Right atrium auricular region (tissue), 2 donors: ENCODE measurements around the gene LTBP1. TPM values are rescaled to one million over a fixed set of nuclear protein-coding genes. Genes with fewer than 3 reads are reported as not detected.
"Not testable (repeated sequence)": the region's sequence is repeated elsewhere in the genome, so short reads cannot be mapped to it uniquely, and the experiment has no call there.

Source experiments
- DNase-seq: peaks from one replicate; pipeline ENCODE4 v3.0.0-alpha.2; 2019; ENCODE audit warnings: low spot score
- H3K27ac ChIP-seq, 2 donors: fragments of 200-600 bp; sonication (generic); 1 replicate in 1 of 2; 2 replicates in 1 of 2; pipeline ENCODE4 v1.5.1; 2016 to 2019
- H3K27me3 ChIP-seq, 2 donors: fragments of 200-600 bp; sonication (generic); one replicate each; pipeline versions ENCODE4 v1.5.1 to v1.6.0; 2017 to 2019
- H3K36me3 ChIP-seq: fragments of 200-600 bp; sonication (generic); one replicate; pipeline ENCODE4 v1.5.1; 2016
- H3K4me1 ChIP-seq, 2 donors: fragments of 200-600 bp; sonication (generic); one replicate each; pipeline versions ENCODE4 v1.5.1 to v1.6.0; 2017 to 2019
- H3K4me3 ChIP-seq, 2 donors: fragments of 200-600 bp; sonication (generic); 1 replicate in 1 of 2; 2 replicates in 1 of 2; pipeline ENCODE4 v1.5.1; 2017 to 2019; ENCODE audit warnings: mild to moderate bottlenecking in 1 of 2, moderate library complexity in 1 of 2
- H3K9me3 ChIP-seq, 2 donors: fragments of 200-600 bp; sonication (generic); one replicate each; pipeline ENCODE4 v1.5.1; 2019
- CTCF ChIP-seq, 2 donors: fragments of 200-600 bp; sonication (generic); IDR thresholded peaks; one replicate each; pipeline ENCODE4 v1.5.1; 2019; ENCODE audit warnings: antibody characterized with exemption in 2 of 2
- total RNA-seq, 2 donors: library from RNA; depleted of rRNA; stranded (reverse); fragments of >200 nt; gene quantifications; one replicate each; pipeline ENCODE4 v1.1.0, GENCODE V29; 2016

LTBP1 gene
- total RNA-seq, 2 donors from 2014 or later: 168 to 291 TPM

DNA sequence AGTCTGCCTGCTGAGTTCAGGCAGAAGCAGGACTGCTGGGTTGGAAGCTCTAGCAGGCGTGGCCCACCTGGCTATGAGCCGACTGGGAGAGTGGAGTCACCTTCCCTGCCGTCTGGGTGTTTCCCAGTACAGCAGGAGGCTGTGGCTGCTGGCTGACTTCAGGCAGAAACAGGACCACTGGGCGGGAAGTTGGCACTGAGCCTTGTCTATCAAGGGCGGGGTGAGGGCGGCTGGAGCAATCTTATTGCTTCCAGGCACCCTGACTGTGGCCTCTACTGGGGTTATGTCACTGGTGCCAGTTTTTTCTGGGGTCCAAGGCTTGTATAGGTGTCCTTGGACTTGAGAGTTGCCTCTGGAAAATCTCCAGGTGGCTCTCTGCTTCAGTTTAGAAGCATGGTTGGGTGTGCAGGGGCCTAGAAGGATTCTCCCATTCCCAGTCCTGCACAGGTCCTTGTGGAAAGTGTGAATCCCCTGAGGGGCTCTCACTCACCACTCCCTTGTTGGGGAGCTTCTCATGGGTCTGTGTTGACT is 30.5 kb downstream of the LTBP1 start:
- H3K27me3 ChIP-seq: no peaks in the 10 kb centered on the region
- DNase-seq: peak; percentile 72
- H3K4me1 ChIP-seq: peaks cover 0 to 20% of the 10 kb centered on the region in 2 donors
- no peak for TF ChIP-seq CTCF (IDR thresholded peaks at IDR 0.05)
- no peaks in the 10 kb centered on the region for H3K9me3 ChIP-seq
- no peaks in the 10 kb centered on the region for H3K36me3 ChIP-seq
- no peak overlapping the region for H3K4me3 ChIP-seq
- peak overlapping the region; percentile 39 to 68 for H3K27ac ChIP-seq

DNA sequence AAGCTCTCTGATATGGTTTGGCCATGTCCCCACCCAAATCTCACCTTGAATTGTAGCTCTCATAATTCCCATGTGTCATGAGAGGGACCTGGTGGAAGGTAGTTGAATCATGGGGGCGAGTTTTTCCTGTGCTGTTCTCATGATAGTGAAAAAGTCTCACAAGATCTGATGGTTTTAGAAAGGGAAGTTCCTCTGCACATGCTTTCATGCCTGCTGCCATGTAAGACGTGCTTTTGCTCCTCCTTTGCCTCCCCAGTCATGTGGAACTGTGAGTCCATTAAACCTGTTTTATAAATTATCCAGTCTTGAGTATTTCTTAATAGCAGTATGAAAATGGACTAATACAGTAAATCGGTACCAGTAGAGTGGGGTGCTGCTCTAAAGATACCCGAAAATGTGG is 34.9 kb downstream of the LTBP1 start:
- Histone ChIP-seq H3K9me3 (no peaks in the 10 kb centered on the region), H3K4me3 (no peak overlapping the region), H3K4me1 (peaks cover 0 to 12% of the 10 kb centered on the region in 2 donors), H3K36me3 (no peaks in the 10 kb centered on the region), H3K27ac (no peak overlapping the region), H3K27me3 (no peaks in the 10 kb centered on the region)
- no peak for TF ChIP-seq CTCF (IDR thresholded peaks at IDR 0.05)
- no peak for DNase-seq

DNA sequence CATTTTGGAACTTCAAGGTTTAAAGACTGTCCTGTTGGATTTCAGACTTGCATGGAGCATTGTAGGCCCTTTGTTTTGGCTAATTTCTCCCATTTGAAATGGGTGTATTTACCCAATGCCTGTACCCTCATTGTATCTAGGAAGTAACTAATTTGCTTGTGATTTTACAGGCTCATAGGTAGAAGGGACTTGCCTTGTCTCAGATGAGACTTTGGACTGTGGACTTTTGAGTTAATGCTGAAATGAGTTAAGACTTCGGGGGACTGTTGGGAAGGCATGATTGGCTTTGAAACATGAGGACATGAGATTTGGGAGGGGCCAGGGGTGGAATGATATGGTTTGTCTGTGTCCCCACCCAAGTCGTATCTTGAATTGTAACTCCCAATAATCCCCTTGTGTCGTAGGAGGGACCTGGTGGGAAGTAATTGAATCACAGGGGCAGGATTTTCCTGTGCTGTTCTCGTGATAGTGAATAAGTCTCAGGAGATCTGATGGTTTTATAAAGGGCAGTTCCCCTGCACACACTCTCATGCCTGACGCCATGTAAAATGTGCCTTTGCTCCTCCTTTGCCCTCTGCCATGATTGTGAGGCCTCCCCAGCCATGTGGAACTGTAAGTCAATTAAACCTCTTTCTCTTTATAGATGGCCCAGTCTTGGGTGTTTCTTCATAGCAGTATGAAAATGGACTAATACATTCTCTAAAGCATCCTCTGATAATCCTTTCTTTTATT is 36.6 kb downstream of the LTBP1 start:
- not testable (repeated sequence) for H3K27me3 ChIP-seq, DNase-seq, H3K36me3 ChIP-seq, H3K27ac ChIP-seq, H3K4me1 ChIP-seq, H3K9me3 ChIP-seq, H3K4me3 ChIP-seq

- Histone ChIP-seq H3K9me3 (no peaks in the 10 kb centered on the region), H3K4me1 (peaks cover 0 to 9% of the 10 kb centered on the region in 2 donors), H3K27me3 (no peaks in the 10 kb centered on the region), H3K36me3 (no peaks in the 10 kb centered on the region), H3K4me3 (no peak overlapping the region), H3K27ac (no peak overlapping the region)
- TF ChIP-seq CTCF (IDR thresholded peaks at IDR 0.05): no peak
- no peak for DNase-seq
These were observed 39.7 kb downstream of the LTBP1 start for GRCh38 chr2:32986480-32986879.

- Histone ChIP-seq H3K4me3 (no peak overlapping the region), H3K27ac (no peak overlapping the region), H3K36me3 (no peaks in the 10 kb centered on the region), H3K9me3 (no peaks in the 10 kb centered on the region), H3K27me3 (no peaks in the 10 kb centered on the region), H3K4me1 (peaks cover 0 to 19% of the 10 kb centered on the region in 2 donors)
- no peak for DNase-seq
- no peak for TF ChIP-seq CTCF (IDR thresholded peaks at IDR 0.05)
These were observed 41.8 kb downstream of the LTBP1 start for GRCh38 chr2:32988525-32988924.

DNA sequence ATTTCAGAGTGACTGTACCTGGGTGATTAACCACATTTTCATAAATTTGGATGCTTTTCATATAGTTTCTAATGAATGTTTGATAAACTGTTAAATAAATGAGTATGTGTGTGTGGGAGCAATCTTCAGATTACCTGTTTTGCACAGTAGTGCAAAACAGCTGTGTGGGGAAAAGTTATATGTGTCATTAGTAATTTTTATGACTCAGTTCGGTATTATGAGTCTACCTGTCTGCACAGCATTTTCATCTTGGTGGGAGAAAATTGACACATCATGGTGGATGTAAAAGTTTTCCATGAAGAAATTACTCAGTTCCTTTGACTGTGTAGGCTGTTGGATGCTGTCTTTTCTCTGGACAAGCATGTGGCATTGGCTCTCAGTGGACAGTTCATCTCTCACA is 43.8 kb downstream of the LTBP1 start:
- Histone ChIP-seq H3K9me3 (no peaks in the 10 kb centered on the region), H3K27me3 (no peaks in the 10 kb centered on the region), H3K36me3 (no peaks in the 10 kb centered on the region), H3K4me3 (no peak overlapping the region), H3K27ac (no peak overlapping the region), H3K4me1 (peaks cover 0 to 22% of the 10 kb centered on the region in 2 donors)
- no peak for DNase-seq
- no peak for TF ChIP-seq CTCF (IDR thresholded peaks at IDR 0.05)
